ENCODE data around the gene LIMS2.

LIMS2 gene

DNA sequence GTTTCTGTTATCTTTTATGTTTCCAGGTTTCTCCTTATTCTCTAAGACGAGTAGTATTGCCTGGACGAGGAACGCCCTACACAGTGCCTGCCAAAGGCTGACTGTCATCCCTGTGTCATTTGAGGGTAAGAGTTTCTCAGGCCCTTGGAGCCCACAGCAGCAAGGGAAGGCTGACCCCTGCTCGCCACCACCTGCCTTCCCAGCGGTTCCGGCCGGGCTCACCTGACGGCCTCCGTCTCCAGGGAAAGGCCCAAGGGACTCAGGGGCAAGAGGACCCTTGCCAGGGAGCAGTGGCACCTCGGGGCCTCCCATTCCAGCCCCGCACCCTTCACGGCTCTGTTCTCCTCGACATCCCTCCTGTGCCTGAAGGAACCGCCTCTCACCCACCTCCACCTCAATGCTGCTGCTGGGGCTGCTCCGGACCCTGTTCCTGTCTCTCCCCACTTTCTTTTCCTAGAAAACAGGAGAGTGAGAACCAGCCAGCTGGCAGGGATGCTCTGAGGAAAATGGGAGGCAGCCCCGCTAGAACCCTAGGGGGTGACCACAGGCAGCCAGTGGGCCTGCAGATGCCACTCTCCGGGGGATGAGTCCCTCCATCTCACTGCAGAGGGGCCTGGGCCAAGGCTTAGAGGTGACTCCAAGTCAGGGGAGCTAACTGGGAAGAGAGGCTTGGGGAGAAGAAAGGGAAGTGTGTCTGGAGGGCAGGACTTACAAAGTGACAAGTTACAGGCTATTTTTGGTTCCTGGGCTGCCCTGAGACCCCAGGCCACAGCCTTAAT lies 1.9 kb downstream of the LIMS2 start:
- TF ChIP-seq, protein P1, sequence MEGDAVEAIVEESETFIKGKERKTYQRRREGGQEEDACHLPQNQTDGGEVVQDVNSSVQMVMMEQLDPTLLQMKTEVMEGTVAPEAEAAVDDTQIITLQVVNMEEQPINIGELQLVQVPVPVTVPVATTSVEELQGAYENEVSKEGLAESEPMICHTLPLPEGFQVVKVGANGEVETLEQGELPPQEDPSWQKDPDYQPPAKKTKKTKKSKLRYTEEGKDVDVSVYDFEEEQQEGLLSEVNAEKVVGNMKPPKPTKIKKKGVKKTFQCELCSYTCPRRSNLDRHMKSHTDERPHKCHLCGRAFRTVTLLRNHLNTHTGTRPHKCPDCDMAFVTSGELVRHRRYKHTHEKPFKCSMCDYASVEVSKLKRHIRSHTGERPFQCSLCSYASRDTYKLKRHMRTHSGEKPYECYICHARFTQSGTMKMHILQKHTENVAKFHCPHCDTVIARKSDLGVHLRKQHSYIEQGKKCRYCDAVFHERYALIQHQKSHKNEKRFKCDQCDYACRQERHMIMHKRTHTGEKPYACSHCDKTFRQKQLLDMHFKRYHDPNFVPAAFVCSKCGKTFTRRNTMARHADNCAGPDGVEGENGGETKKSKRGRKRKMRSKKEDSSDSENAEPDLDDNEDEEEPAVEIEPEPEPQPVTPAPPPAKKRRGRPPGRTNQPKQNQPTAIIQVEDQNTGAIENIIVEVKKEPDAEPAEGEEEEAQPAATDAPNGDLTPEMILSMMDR (IDR thresholded peaks at IDR 0.05; ENCODE audit: insufficient read depth, low read length, poor library complexity, severe bottlenecking), result no peak
- TF ChIP-seq EZH2phosphoT487 (conservative IDR thresholded peaks at IDR 0.05; ENCODE audit: low read length), result no peak
- no peak overlapping the region for H3K4me3 ChIP-seq (ENCODE audit: insufficient read depth, low read length, poor library complexity, severe bottlenecking)
- no peaks in the 10 kb centered on the region for H3K9me2 ChIP-seq (replicated peaks; ENCODE audit: insufficient read depth, low read length)
- no peaks in the 10 kb centered on the region for H3K79me2 ChIP-seq (ENCODE audit: insufficient read depth, low read length)
- no peak overlapping the region for H3K27ac ChIP-seq (ENCODE audit: low read depth, low read length)
- H3K4me2 ChIP-seq (ENCODE audit: low read depth, low read length, poor library complexity, severe bottlenecking), result no peak overlapping the region
- H3K36me3 ChIP-seq (ENCODE audit: low read length), result no peaks in the 10 kb centered on the region
- no peaks in the 10 kb centered on the region for H3K27me3 ChIP-seq (ENCODE audit: low read length)
- H3K9ac ChIP-seq (ENCODE audit: low read length), result no peak overlapping the region
- no peak overlapping the region for H2AFZ ChIP-seq (ENCODE audit: low read depth, low read length, severe bottlenecking)
- no peaks in the 10 kb centered on the region for H3K9me3 ChIP-seq (ENCODE audit: insufficient read depth, low read length)
- no peaks in the 10 kb centered on the region for H3F3A ChIP-seq (ENCODE audit: insufficient read depth)
- H4K20me1 ChIP-seq (ENCODE audit: low read depth, low read length), result no peaks in the 10 kb centered on the region

- no peaks in the 10 kb centered on the region for H4K20me1 ChIP-seq (ENCODE audit: low read depth, low read length)
- H2AFZ ChIP-seq (ENCODE audit: low read depth, low read length, severe bottlenecking), result no peak overlapping the region
- H3K79me2 ChIP-seq (ENCODE audit: insufficient read depth, low read length), result no peaks in the 10 kb centered on the region
- no peak overlapping the region for H3K9ac ChIP-seq (ENCODE audit: low read length)
- H3K36me3 ChIP-seq (ENCODE audit: low read length), result no peaks in the 10 kb centered on the region
- H3K4me3 ChIP-seq (ENCODE audit: insufficient read depth, low read length, poor library complexity, severe bottlenecking), result no peak overlapping the region
- no peaks in the 10 kb centered on the region for H3K9me2 ChIP-seq (replicated peaks; ENCODE audit: insufficient read depth, low read length)
- TF ChIP-seq, protein P1 (IDR thresholded peaks at IDR 0.05; ENCODE audit: insufficient read depth, low read length, poor library complexity, severe bottlenecking), result no peak
- TF ChIP-seq EZH2phosphoT487 (conservative IDR thresholded peaks at IDR 0.05; ENCODE audit: low read length), result no peak
- H3K4me2 ChIP-seq (ENCODE audit: low read depth, low read length, poor library complexity, severe bottlenecking), result no peak overlapping the region
- no peaks in the 10 kb centered on the region for H3F3A ChIP-seq (ENCODE audit: insufficient read depth)
- H3K9me3 ChIP-seq (ENCODE audit: insufficient read depth, low read length), result no peaks in the 10 kb centered on the region
- no peak overlapping the region for H3K27ac ChIP-seq (ENCODE audit: low read depth, low read length)
- no peaks in the 10 kb centered on the region for H3K27me3 ChIP-seq (ENCODE audit: low read length)
These were observed 2.7 kb downstream of the LIMS2 start for GRCh38 chr2:127672341-127673224.

DNA sequence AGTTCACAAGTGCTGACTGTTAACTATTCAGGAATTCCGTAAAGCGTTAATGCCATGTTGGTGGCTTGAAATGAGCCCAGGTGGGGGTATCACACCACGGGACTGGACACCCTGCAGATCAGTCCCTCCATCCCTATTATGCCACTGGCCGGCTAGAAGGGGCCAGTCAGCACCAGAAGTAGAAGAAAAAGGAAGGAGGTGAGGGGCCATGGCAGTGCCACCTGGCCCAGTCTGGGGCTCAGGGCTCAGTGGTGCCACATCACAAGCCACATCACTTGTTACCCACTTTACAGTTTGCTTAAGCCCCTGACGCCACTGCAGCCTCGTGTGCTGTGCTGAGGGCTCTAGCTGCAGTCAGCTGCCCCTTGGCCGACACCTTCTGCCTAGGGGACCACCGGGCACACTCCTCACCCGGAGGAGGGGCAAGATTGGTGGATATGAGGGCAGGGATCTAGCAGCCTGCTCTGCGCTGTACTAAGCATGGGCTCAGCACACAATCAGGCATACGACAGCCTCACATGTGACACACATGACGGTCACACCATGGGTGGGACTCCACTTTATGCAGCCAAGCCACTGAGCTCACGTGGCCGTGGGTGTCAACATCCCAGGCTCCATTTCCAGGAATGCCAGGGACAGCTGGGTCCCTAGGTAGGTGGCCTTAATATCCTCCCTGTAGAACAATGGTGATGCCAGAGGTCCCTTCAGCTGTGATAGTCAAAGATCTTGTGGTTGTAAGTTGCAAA lies 3.6 kb downstream of the LIMS2 start:
- Histone ChIP-seq H3K9me3 (ENCODE audit: insufficient read depth, low read length) (no peaks in the 10 kb centered on the region), H3K9me2 (replicated peaks; ENCODE audit: insufficient read depth, low read length) (no peaks in the 10 kb centered on the region), H3K9ac (ENCODE audit: low read length) (no peak overlapping the region), H3F3A (ENCODE audit: insufficient read depth) (no peaks in the 10 kb centered on the region), H2AFZ (ENCODE audit: low read depth, low read length, severe bottlenecking) (no peak overlapping the region), H3K27me3 (ENCODE audit: low read length) (no peaks in the 10 kb centered on the region), H3K4me3 (ENCODE audit: insufficient read depth, low read length, poor library complexity, severe bottlenecking) (no peak overlapping the region), H4K20me1 (ENCODE audit: low read depth, low read length) (no peaks in the 10 kb centered on the region), H3K79me2 (ENCODE audit: insufficient read depth, low read length) (no peaks in the 10 kb centered on the region), H3K36me3 (ENCODE audit: low read length) (no peaks in the 10 kb centered on the region), H3K27ac (ENCODE audit: low read depth, low read length) (no peak overlapping the region), H3K4me2 (ENCODE audit: low read depth, low read length, poor library complexity, severe bottlenecking) (no peak overlapping the region)
- TF ChIP-seq, protein P1 (IDR thresholded peaks at IDR 0.05; ENCODE audit: insufficient read depth, low read length, poor library complexity, severe bottlenecking), result no peak
- TF ChIP-seq EZH2phosphoT487 (conservative IDR thresholded peaks at IDR 0.05; ENCODE audit: low read length), result no peak
